ENCODE results near the gene COBL. TPM values are rescaled to one million over a fixed set of nuclear protein-coding genes. Genes with fewer than 3 reads are reported as not detected.

The COBL gene
- total and polyA plus RNA-seq, 10 of the 15 experiments (the other 5 are each of a cell fraction or from before 2014, with no cell fraction given), result 0.21 TPM; not detected in 9

- WGBS (ENCODE audit: insufficient coverage, insufficient replicate concordance, low lambda C conversion rate, missing lambda C conversion rate), result 44% methylated on average over 18 of the region's 18 CpGs
- no peak for ATAC-seq
- Histone ChIP-seq H3K9ac (ENCODE audit: control insufficient read depth, insufficient read depth, low read length) (no peak overlapping the region), H3K79me2 (ENCODE audit: control insufficient read depth, insufficient read depth, low read length) (no peaks in the 10 kb centered on the region), H3K4me2 (ENCODE audit: control insufficient read depth, insufficient read depth) (no peak overlapping the region), H2AFZ (ENCODE audit: control insufficient read depth, low read depth, low read length) (no peak overlapping the region), H3K27me3 (replicated peaks in 1 of 2; ENCODE audit: control insufficient read depth in 2 of 2, insufficient read depth in 2 of 2, low read length in 1 of 2) (no peaks in the 10 kb centered on the region; a peak in 1 of 4 replicates), H3K9me3 (replicated peaks; ENCODE audit: control insufficient read depth, insufficient read depth, low read length) (no peaks in the 10 kb centered on the region), H3K4me1 (ENCODE audit: control insufficient read depth, insufficient read depth, low read length) (no peaks in the 10 kb centered on the region), H4K20me1 (ENCODE audit: control insufficient read depth, insufficient read depth) (no peaks in the 10 kb centered on the region), H3K4me3 (no peak overlapping the region), H3K27ac (ENCODE audit: control insufficient read depth, insufficient read depth) (no peak overlapping the region), H3K36me3 (ENCODE audit: control insufficient read depth in 2 of 2, insufficient read depth in 2 of 2, low read length in 1 of 2) (no peaks in the 10 kb centered on the region)
- BruUV-seq (replicated peaks), result no TSS peak
- intact Hi-C loops (cut with micrococcal nuclease; ENCODE audit: unreplicated experiment) (no loop called here), in situ Hi-C loops (cut with MboI) (no loop called here)
- DNase-seq (ENCODE audit: low read depth, low spot score), result no peak
- no peak for FAIRE-seq
- ChIA-PET POLR2A (no interaction called here), RAD21 (ENCODE audit: unreplicated experiment) (no interaction called here), CTCF (no interaction called here), SMC1A (ENCODE audit: uncharacterized antibody, unreplicated experiment) (no interaction called here)
- TF ChIP-seq CBX5 (IDR thresholded peaks at IDR 0.05; ENCODE audit: low read depth) (no peak), GABPA (IDR thresholded peaks at IDR 0.05; ENCODE audit: low read depth) (no peak), PAX5 (IDR thresholded peaks at IDR 0.05; ENCODE audit: borderline replicate concordance, low read depth, low read length) (no peak), SUZ12 (IDR thresholded peaks at IDR 0.05; ENCODE audit: unreplicated experiment) (no peak), EED (IDR thresholded peaks at IDR 0.05; ENCODE audit: low read depth) (no peak)
Observed at GRCh38 chr7:51219261-51219988, 97.2 kb downstream of the COBL start.

GRCh38 chr7:51217804-51218203 lies 98.8 kb downstream of the COBL start:
- no peak overlapping the region for H3K27ac ChIP-seq (ENCODE audit: control insufficient read depth, insufficient read depth)
- no peaks in the 10 kb centered on the region; a peak in 1 of 4 replicates for H3K27me3 ChIP-seq (replicated peaks in 1 of 2; ENCODE audit: control insufficient read depth in 2 of 2, insufficient read depth in 2 of 2, low read length in 1 of 2)
- no peak for DNase-seq (ENCODE audit: low read depth, low spot score)
- WGBS (ENCODE audit: insufficient coverage, insufficient replicate concordance, low lambda C conversion rate, missing lambda C conversion rate), result 59% methylated on average over 6 of the region's 6 CpGs
- intact Hi-C loops (cut with micrococcal nuclease; ENCODE audit: unreplicated experiment), result no loop called here
- H2AFZ ChIP-seq (ENCODE audit: control insufficient read depth, low read depth, low read length), result no peak overlapping the region
- ChIA-PET CTCF (no interaction called here), POLR2A (no interaction called here), RAD21 (ENCODE audit: unreplicated experiment) (no interaction called here), SMC1A (ENCODE audit: uncharacterized antibody, unreplicated experiment) (no interaction called here)
- no peaks in the 10 kb centered on the region for H3K36me3 ChIP-seq (ENCODE audit: control insufficient read depth in 2 of 2, insufficient read depth in 2 of 2, low read length in 1 of 2)
- H3K4me2 ChIP-seq (ENCODE audit: control insufficient read depth, insufficient read depth), result no peak overlapping the region
- no peak overlapping the region for H3K4me3 ChIP-seq
- ATAC-seq, result no peak
- BruUV-seq (replicated peaks), result no TSS peak
- H3K79me2 ChIP-seq (ENCODE audit: control insufficient read depth, insufficient read depth, low read length), result no peaks in the 10 kb centered on the region
- no peak overlapping the region for H3K9ac ChIP-seq (ENCODE audit: control insufficient read depth, insufficient read depth, low read length)
- no peaks in the 10 kb centered on the region for H4K20me1 ChIP-seq (ENCODE audit: control insufficient read depth, insufficient read depth)
- no peaks in the 10 kb centered on the region for H3K9me3 ChIP-seq (replicated peaks; ENCODE audit: control insufficient read depth, insufficient read depth, low read length)
- TF ChIP-seq MXI1 (IDR thresholded peaks at IDR 0.05; ENCODE audit: low read depth, low read length), result no peak
- no peak for TF ChIP-seq ESRRA (IDR thresholded peaks at IDR 0.05; ENCODE audit: low read length)
- TF ChIP-seq, protein P1, sequence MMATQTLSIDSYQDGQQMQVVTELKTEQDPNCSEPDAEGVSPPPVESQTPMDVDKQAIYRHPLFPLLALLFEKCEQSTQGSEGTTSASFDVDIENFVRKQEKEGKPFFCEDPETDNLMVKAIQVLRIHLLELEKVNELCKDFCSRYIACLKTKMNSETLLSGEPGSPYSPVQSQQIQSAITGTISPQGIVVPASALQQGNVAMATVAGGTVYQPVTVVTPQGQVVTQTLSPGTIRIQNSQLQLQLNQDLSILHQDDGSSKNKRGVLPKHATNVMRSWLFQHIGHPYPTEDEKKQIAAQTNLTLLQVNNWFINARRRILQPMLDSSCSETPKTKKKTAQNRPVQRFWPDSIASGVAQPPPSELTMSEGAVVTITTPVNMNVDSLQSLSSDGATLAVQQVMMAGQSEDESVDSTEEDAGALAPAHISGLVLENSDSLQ (IDR thresholded peaks at IDR 0.05), result no peak
- TF ChIP-seq TCF7 (IDR thresholded peaks at IDR 0.05; ENCODE audit: borderline replicate concordance), result no peak
- TF ChIP-seq BHLHE40 (IDR thresholded peaks at IDR 0.05; ENCODE audit: borderline replicate concordance in 1 of 2, low read depth in 2 of 2, low read length in 1 of 2), result no peak
- no peak for TF ChIP-seq NFXL1 (IDR thresholded peaks at IDR 0.05; ENCODE audit: borderline replicate concordance)
- no peak for TF ChIP-seq HDAC2 (IDR thresholded peaks at IDR 0.05)
- TF ChIP-seq ZNF274 (IDR thresholded peaks at IDR 0.05; ENCODE audit: insufficient read depth, insufficient read length), result no peak
- no peak for TF ChIP-seq ZBED1 (IDR thresholded peaks at IDR 0.05; ENCODE audit: borderline replicate concordance)
- no peak for TF ChIP-seq SP1 (IDR thresholded peaks at IDR 0.05; ENCODE audit: low read depth, low read length)
- TF ChIP-seq PAX8 (IDR thresholded peaks at IDR 0.05), result no peak
- TF ChIP-seq POU2F2 (IDR thresholded peaks at IDR 0.05; ENCODE audit: borderline replicate concordance, low read depth, low read length), result no peak
- no peak for TF ChIP-seq POLR2AphosphoS5 (IDR thresholded peaks at IDR 0.05; ENCODE audit: low read length)
- no peak for TF ChIP-seq ZNF24 (IDR thresholded peaks at IDR 0.05)
- TF ChIP-seq EZH2 (IDR thresholded peaks at IDR 0.05; ENCODE audit: borderline replicate concordance, control insufficient read depth, low read depth, low read length), result no peak
- FAIRE-seq, result no peak
- H3K4me1 ChIP-seq (ENCODE audit: control insufficient read depth, insufficient read depth, low read length), result no peaks in the 10 kb centered on the region
- in situ Hi-C loops (cut with MboI), result no loop called here

Measured in GM12878 (cell line).